ENCODE results near the gene SMARCC2.

Gene SMARCC2

GRCh38 chr12:56208006-56208405 lies 18.7 kb upstream of the SMARCC2 start:
- TF ChIP-seq TAF1 (IDR thresholded peaks at IDR 0.05; ENCODE audit: low read depth) (no peak), CREB1 (IDR thresholded peaks at IDR 0.05; ENCODE audit: low read depth) (no peak), MAX (IDR thresholded peaks at IDR 0.05) (no peak), NFIC (IDR thresholded peaks at IDR 0.05) (no peak), EP300 (IDR thresholded peaks at IDR 0.05; ENCODE audit: borderline replicate concordance) (no peak), ZBTB7A (IDR thresholded peaks at IDR 0.05; ENCODE audit: low read depth) (no peak), TEAD4 (IDR thresholded peaks at IDR 0.05) (no peak), EGR1 (IDR thresholded peaks at IDR 0.05) (no peak), TCF12 (IDR thresholded peaks at IDR 0.05; ENCODE audit: low read depth) (no peak), RAD21 (IDR thresholded peaks at IDR 0.05; ENCODE audit: low read depth) (no peak), YY1 (IDR thresholded peaks at IDR 0.05; ENCODE audit: low read depth) (no peak), FOXM1 (IDR thresholded peaks at IDR 0.05; ENCODE audit: borderline replicate concordance, low read depth) (no peak), CEBPB (IDR thresholded peaks at IDR 0.05) (no peak)
- TF ChIP-seq, protein P1, sequence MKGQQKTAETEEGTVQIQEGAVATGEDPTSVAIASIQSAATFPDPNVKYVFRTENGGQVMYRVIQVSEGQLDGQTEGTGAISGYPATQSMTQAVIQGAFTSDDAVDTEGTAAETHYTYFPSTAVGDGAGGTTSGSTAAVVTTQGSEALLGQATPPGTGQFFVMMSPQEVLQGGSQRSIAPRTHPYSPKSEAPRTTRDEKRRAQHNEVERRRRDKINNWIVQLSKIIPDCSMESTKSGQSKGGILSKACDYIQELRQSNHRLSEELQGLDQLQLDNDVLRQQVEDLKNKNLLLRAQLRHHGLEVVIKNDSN (IDR thresholded peaks at IDR 0.05), result no peak
- TF ChIP-seq, protein P2, sequence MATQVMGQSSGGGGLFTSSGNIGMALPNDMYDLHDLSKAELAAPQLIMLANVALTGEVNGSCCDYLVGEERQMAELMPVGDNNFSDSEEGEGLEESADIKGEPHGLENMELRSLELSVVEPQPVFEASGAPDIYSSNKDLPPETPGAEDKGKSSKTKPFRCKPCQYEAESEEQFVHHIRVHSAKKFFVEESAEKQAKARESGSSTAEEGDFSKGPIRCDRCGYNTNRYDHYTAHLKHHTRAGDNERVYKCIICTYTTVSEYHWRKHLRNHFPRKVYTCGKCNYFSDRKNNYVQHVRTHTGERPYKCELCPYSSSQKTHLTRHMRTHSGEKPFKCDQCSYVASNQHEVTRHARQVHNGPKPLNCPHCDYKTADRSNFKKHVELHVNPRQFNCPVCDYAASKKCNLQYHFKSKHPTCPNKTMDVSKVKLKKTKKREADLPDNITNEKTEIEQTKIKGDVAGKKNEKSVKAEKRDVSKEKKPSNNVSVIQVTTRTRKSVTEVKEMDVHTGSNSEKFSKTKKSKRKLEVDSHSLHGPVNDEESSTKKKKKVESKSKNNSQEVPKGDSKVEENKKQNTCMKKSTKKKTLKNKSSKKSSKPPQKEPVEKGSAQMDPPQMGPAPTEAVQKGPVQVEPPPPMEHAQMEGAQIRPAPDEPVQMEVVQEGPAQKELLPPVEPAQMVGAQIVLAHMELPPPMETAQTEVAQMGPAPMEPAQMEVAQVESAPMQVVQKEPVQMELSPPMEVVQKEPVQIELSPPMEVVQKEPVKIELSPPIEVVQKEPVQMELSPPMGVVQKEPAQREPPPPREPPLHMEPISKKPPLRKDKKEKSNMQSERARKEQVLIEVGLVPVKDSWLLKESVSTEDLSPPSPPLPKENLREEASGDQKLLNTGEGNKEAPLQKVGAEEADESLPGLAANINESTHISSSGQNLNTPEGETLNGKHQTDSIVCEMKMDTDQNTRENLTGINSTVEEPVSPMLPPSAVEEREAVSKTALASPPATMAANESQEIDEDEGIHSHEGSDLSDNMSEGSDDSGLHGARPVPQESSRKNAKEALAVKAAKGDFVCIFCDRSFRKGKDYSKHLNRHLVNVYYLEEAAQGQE (IDR thresholded peaks at IDR 0.05; ENCODE audit: low read depth), result no peak

DNA sequence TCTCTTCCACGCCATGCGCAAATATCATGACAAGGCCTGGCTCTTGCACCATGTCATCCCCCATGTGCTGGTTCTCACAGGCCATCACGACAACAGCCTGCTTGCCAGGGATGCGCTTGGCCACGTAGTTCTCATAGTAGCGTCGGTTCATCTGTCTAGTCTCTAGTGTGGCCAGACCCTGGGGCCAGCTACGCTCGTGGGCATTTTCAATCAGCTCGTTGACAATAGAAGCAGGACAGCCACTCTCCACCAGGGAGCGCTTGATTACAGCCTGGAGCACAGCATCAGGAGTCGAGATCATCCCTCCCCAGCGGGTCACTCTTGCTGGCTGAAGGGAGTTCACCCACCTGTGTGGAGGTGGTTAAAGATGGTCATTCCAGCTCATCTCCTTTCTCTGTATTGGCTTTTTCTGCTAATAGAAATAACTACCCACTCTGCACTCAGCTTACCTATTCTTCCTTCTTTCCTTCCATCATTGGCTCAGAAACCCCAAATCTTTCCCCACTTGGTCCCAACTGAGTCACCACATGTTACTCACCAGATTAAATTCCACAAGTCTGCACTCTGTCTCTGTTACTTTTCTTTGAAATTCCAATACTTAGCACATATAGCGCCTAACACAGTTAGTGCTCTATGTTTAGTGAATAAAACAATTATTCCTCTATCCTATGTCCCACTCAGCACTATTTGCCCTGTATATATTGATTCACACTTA lies 17.3 kb upstream of the SMARCC2 start:
- TF ChIP-seq RAD21 (IDR thresholded peaks at IDR 0.05; ENCODE audit: low read depth) (peak; percentile 67), TCF12 (IDR thresholded peaks at IDR 0.05; ENCODE audit: low read depth) (no peak)

- TF ChIP-seq EP300 (IDR thresholded peaks at IDR 0.05; ENCODE audit: borderline replicate concordance), result no peak
Observed at GRCh38 chr12:56205445-56205844, 16.2 kb upstream of the SMARCC2 start.

DNA sequence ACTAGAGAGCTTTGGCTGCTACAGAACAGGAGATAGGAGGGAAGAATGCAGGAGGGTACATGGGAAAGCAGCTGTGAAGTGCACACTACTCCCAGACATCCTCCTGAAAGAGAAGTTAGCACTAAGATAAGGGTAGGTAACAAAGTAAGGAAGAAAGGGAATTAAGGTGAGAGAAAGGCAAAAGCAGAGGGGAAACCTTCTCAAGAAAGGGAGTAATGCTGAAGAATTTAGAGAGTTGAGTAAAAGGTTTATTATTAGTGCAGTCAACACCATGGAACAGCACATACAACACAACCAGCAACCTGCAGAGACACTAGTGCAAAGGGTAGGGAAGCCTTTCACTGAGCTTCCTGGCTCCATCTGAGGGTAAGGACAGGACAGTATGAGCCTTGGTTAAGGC lies 15.0 kb upstream of the SMARCC2 start:
- TF ChIP-seq EP300 (IDR thresholded peaks at IDR 0.05; ENCODE audit: borderline replicate concordance), result no peak
- no peak for TF ChIP-seq MAX (IDR thresholded peaks at IDR 0.05)
- no peak for TF ChIP-seq NFIC (IDR thresholded peaks at IDR 0.05)
- no peak for TF ChIP-seq TAF1 (IDR thresholded peaks at IDR 0.05; ENCODE audit: low read depth)
- TF ChIP-seq RAD21 (IDR thresholded peaks at IDR 0.05; ENCODE audit: low read depth), result no peak
- no peak for TF ChIP-seq TEAD4 (IDR thresholded peaks at IDR 0.05)
- no peak for TF ChIP-seq CEBPB (IDR thresholded peaks at IDR 0.05)
- no peak for TF ChIP-seq EGR1 (IDR thresholded peaks at IDR 0.05)

DNA sequence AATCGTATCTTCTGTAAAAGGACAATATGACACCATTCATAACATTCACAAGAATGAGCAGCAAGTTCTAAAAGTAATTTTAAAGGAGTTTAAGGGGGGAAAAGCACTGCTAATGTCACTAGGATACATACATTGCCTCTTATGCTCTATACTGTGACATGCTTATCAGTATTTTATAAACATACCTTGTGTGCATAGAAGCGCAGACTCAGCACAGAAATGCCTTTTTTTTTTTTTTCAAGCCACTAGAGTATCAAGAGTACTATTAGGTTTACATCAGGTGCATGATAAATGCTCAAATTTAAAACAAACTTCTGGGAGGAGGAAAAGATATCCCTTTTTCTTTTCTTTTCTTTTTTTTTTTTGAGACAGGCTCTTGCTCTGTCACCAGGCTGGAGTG lies 13.6 kb upstream of the SMARCC2 start:
- no peak for TF ChIP-seq RAD21 (IDR thresholded peaks at IDR 0.05; ENCODE audit: low read depth)
- no peak for TF ChIP-seq EP300 (IDR thresholded peaks at IDR 0.05; ENCODE audit: borderline replicate concordance)
- TF ChIP-seq TEAD4 (IDR thresholded peaks at IDR 0.05), result no peak
- no peak for TF ChIP-seq TAF1 (IDR thresholded peaks at IDR 0.05; ENCODE audit: low read depth)
- no peak for TF ChIP-seq CEBPB (IDR thresholded peaks at IDR 0.05)
- no peak for TF ChIP-seq MAX (IDR thresholded peaks at IDR 0.05)
- TF ChIP-seq YY1 (IDR thresholded peaks at IDR 0.05; ENCODE audit: low read depth), result no peak
- no peak for TF ChIP-seq NFIC (IDR thresholded peaks at IDR 0.05)
- TF ChIP-seq ZBTB7A (IDR thresholded peaks at IDR 0.05; ENCODE audit: low read depth), result no peak
- TF ChIP-seq CREB1 (IDR thresholded peaks at IDR 0.05; ENCODE audit: low read depth), result no peak
- TF ChIP-seq EGR1 (IDR thresholded peaks at IDR 0.05), result no peak
- no peak for TF ChIP-seq TCF12 (IDR thresholded peaks at IDR 0.05; ENCODE audit: low read depth)
- no peak for TF ChIP-seq FOXM1 (IDR thresholded peaks at IDR 0.05; ENCODE audit: borderline replicate concordance, low read depth)
- TF ChIP-seq, protein P2 (IDR thresholded peaks at IDR 0.05; ENCODE audit: low read depth), result no peak
- TF ChIP-seq, protein P1 (IDR thresholded peaks at IDR 0.05), result no peak

GRCh38 chr12:56202366-56202765 lies 13.1 kb upstream of the SMARCC2 start:
- TF ChIP-seq TAF1 (IDR thresholded peaks at IDR 0.05; ENCODE audit: low read depth) (no peak), YY1 (IDR thresholded peaks at IDR 0.05; ENCODE audit: low read depth) (no peak), FOXM1 (IDR thresholded peaks at IDR 0.05; ENCODE audit: borderline replicate concordance, low read depth) (no peak), RAD21 (IDR thresholded peaks at IDR 0.05; ENCODE audit: low read depth) (no peak), NFIC (IDR thresholded peaks at IDR 0.05) (no peak), EP300 (IDR thresholded peaks at IDR 0.05; ENCODE audit: borderline replicate concordance) (no peak)
- TF ChIP-seq, protein P1 (IDR thresholded peaks at IDR 0.05), result no peak
